ENCODE results near the gene OSBPL10.

OSBPL10 gene

DNA sequence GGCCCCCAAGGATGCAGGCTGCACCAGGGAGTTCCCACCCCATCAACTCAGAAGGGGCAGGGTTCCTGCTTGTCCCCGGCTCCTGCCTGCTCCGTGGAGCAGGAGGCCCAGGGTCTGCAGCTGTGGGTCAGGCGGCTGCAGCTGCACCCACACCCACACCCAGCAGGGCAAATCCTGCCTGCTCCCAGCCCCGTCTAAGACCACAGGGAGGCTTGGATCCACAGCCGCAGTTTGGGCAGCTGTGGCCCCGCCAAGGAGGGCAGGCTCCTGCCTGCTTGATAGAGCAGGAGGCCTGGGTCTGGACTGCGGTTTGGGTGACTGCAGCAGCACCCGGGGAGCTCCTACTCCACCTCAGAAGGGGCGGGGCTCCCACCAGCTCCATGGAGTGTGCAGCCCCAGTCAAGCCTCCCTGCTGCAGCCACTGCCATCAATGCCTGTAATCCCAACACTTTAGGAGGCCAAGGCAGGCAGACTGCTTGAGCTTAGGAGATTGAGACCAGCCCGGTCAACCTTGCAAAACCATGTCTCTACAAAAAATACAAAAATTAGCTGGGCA, 163.6 kb downstream of the OSBPL10 start:
- H3K4me3 Mint-ChIP-seq, result no peak overlapping the region
- no peaks in the 10 kb centered on the region for H3K36me3 Mint-ChIP-seq
- H3K9me3 Mint-ChIP-seq, result no peaks in the 10 kb centered on the region
- no peaks in the 10 kb centered on the region for H3K27me3 Mint-ChIP-seq
- H3K27ac Mint-ChIP-seq, result no peak overlapping the region
- H3K4me1 Mint-ChIP-seq, result peaks cover 42% of the 10 kb centered on the region

DNA sequence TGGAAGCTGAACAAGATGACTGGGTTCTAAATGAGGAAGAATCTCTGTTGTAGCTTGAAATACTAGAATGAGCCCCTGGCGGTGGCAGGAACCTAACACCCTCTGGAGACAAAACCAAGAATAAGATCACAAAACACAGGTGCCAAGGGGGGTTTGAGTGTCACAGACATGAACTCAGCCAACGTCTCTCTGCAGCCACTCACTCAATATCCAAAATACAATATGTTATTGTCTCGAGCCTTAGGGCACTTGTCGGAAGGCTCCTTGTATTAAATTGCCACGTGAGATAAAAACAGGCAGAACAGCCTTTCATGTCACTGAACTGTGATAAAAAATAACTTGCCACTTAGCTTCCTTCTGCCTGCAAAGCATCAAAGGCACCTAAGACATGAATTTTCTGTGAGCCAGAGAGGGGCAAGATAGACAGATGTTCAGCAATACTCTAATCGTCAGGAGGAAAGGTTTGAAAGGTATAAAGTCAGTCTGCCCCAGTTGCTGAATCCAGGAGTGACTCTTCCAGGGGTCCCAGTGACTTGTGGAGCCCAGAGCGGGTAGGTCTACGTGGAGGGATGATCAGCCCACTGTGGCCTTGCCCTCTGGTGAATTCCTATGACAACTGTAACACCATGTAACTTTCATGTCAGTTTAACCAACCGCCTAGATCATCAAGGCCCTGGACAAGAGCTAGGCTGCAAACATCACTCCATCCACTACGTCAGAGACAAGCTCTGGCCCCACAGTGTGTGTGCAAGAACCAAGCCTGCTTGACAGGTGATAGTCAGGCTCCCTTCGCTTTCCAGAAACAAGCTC, 165.2 kb downstream of the OSBPL10 start:
- H3K36me3 Mint-ChIP-seq, result no peaks in the 10 kb centered on the region
- H3K4me1 Mint-ChIP-seq, result peaks cover 45% of the 10 kb centered on the region
- no peaks in the 10 kb centered on the region for H3K27me3 Mint-ChIP-seq
- H3K27ac Mint-ChIP-seq, result peak overlapping the region; percentile 31
- H3K4me3 Mint-ChIP-seq, result peak overlapping the region; percentile 66
- no peaks in the 10 kb centered on the region for H3K9me3 Mint-ChIP-seq

DNA sequence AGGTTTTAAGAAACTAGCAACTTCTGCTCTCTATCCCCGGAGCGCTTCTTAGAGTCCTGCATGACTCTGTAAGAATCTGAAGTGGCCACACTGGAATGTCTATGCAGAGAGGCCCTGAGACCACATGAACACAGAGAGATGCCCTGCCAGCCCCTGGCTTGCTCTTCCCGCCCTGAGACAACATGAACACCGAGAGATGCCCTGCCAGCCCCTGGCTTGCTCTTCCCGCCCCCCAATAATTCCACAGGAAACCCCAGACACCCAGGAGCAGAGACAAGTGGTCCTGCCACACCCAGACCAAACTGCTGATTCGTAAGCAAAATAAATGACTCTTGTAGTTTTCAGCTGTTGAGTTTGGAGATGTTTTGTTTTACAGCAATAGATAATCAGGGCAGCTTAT, 166.1 kb downstream of the OSBPL10 start:
- peaks cover 45% of the 10 kb centered on the region for H3K4me1 Mint-ChIP-seq
- peak overlapping the region; percentile 31 for H3K27ac Mint-ChIP-seq
- no peaks in the 10 kb centered on the region for H3K36me3 Mint-ChIP-seq
- peak overlapping the region; percentile 66 for H3K4me3 Mint-ChIP-seq
- no peaks in the 10 kb centered on the region for H3K27me3 Mint-ChIP-seq
- H3K9me3 Mint-ChIP-seq, result no peaks in the 10 kb centered on the region

DNA sequence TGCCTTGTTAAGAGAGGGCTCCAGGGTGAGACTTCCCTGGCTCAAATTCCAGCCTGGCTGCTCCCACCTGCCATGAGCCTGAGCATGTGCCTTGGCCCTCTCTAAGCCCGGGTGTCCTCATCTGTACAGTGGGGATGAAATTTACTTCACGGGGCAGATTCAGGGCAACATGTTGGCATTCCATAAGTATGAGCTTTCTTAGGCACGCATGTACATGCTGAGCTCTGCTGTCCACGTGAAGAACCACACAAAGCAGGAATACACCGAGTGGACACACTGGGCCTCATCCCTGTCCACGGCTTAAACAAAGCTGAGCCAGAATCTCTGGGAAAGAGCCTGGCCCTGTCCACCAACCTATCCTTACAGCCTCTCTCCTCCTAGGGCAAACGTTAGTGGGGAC, 167.4 kb downstream of the OSBPL10 start:
- Mint-ChIP-seq H3K27ac (no peak overlapping the region), H3K36me3 (no peaks in the 10 kb centered on the region), H3K4me1 (peaks cover 44% of the 10 kb centered on the region), H3K4me3 (no peak overlapping the region), H3K27me3 (no peaks in the 10 kb centered on the region), H3K9me3 (no peaks in the 10 kb centered on the region)

DNA sequence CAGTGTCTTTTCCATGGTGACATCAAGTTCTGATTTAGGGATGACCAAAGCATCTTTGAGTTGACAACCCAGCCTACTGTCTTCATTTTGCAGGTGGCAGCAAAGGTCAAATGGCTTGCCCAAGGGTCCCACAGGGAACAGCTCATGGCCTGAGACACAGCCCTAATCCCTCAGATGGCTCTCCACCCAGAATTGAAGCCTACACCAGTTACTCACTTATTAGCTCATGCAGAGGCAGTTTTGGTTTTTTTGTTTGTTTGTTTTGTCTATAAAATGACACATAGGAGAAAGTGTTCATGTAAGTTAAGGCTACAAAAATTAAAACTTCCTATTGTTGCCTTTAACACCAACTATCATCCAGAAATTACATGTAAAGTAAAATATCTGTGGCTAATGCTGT, 167.9 kb downstream of the OSBPL10 start:
- no peaks in the 10 kb centered on the region for H3K27me3 Mint-ChIP-seq
- no peak overlapping the region for H3K4me3 Mint-ChIP-seq
- peaks cover 39% of the 10 kb centered on the region for H3K4me1 Mint-ChIP-seq
- no peaks in the 10 kb centered on the region for H3K36me3 Mint-ChIP-seq
- no peak overlapping the region for H3K27ac Mint-ChIP-seq
- H3K9me3 Mint-ChIP-seq, result no peaks in the 10 kb centered on the region

DNA sequence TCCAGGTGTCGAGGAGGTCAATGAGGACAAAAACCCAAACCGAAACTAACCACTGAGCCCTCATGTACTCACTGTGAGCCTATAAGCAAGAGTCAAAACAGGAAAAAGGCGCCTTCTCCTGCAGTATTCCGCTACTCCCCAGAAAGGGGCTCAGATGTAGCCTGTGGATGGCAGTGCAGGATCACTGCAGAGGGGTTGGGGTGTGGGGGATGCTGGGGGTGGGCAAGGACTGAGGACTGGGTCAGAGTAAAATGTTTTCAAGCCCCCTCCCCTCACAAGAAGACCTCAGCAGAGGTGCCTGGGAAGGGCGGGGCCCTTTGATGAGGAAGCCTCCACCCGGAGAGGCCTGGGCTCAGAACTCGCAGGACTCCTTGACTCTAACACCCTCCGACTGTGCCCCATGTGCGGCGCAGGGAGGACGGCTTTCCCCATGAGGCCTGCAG, 170.1 kb downstream of the OSBPL10 start:
- H3K4me3 Mint-ChIP-seq, result no peak overlapping the region
- no peaks in the 10 kb centered on the region for H3K9me3 Mint-ChIP-seq
- no peaks in the 10 kb centered on the region for H3K27me3 Mint-ChIP-seq
- H3K27ac Mint-ChIP-seq, result no peak overlapping the region
- H3K36me3 Mint-ChIP-seq, result no peaks in the 10 kb centered on the region
- peaks cover 26% of the 10 kb centered on the region for H3K4me1 Mint-ChIP-seq

DNA sequence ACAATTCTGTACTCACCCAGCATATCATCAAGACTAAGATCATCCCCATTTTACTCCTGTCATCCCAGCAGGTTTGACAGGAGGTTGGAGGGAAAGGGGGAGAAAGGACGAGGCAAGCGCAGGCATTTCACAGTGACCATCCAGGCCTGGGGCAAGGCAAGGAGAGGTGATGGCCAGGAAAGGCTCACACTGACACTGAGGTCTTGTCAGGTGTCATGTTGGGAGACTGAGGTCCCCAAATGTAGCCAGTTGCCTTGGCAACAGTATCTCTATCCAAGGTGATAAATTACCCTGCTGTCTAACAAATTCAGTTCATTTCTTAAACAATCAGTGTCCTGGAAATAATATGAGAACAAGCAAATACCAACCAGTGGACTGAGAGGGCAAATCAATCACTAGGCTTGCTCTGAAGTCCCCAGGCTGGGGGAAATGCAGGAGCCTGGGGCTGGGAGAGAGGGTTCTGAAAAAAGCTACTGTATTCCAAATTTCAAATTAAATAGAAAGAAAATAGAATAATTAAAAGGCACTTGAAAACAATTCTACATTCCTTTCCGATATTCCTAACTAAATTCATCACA, 172.8 kb downstream of the OSBPL10 start:
- Mint-ChIP-seq H3K9me3 (no peaks in the 10 kb centered on the region), H3K27ac (no peak overlapping the region), H3K4me1 (peaks cover 4% of the 10 kb centered on the region), H3K27me3 (no peaks in the 10 kb centered on the region), H3K4me3 (no peak overlapping the region), H3K36me3 (no peaks in the 10 kb centered on the region)

DNA sequence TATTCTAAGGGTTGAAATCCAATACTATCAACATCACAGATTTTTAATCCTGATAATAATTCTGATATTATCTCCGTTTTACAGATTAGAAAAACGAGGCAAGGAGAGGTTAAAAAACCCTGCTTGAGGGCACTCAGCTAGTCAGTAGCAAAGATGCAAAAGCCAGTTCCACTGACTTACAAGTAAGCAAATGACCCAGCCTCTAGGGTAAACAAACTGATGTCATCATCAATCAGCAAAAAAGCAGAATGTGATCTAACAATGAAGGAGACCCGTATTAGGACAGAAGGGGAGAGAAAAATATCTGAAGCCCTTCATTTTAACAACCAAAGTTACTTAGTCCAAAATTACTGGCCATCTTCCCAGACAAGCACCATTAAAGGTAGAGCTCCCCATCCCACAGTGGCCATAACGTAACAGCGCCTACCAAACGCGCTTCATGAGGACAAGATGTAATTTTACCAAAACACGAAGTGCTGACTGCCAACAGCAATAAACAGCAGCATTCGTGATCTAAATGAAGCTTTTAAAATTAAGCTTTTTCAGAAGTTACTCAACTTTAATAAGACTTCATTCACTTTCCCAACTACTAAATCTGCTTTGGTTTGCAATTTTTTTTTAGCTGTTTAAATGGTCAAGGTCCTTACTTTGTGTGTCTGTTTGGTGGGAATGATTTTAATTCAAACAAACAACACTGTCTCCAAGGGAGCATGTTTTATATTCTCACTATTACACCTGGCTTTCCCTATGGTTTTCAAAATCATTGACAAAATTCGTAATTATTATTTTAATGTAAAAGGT, 176.6 kb downstream of the OSBPL10 start:
- Mint-ChIP-seq H3K9me3 (no peaks in the 10 kb centered on the region), H3K36me3 (no peaks in the 10 kb centered on the region), H3K4me3 (no peak overlapping the region), H3K4me1 (no peaks in the 10 kb centered on the region), H3K27ac (no peak overlapping the region), H3K27me3 (no peaks in the 10 kb centered on the region)

DNA sequence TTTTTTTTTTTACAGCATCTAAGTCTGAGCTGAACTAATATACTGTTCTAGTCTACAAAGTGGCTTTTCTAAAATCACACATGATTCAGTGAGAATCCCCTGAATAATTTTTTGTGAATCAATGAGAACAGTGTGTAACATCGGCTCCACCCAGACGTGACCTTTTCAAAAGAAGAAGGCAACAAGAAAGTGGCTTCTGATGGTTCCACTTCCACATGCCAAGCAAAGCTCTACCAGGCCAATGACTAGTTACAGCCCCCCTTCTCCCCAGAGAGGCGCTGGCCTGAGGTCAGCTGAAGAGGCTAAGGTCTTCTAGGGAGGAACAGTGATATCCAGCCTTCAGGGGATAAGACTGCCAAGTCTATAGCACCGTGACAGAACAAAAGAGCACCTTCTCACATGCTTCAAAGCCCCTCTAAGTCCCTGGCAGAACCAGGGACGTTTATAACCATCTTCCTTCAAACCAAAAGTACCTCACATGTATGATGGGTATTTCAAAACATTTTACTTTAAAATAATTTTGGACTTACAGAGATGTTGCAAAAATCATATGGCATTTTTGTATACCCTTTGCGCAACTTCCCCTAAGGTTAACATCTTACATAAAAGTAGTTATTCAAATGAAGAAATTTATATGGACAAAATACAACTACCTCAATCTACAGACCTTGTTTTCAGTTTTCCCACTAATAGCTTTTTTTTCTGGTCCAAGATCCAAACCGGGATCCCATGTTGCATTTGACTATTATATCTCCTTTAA, 177.9 kb downstream of the OSBPL10 start:
- no peak overlapping the region for H3K4me3 Mint-ChIP-seq
- H3K36me3 Mint-ChIP-seq, result no peaks in the 10 kb centered on the region
- H3K4me1 Mint-ChIP-seq, result no peaks in the 10 kb centered on the region
- H3K27ac Mint-ChIP-seq, result no peak overlapping the region
- H3K27me3 Mint-ChIP-seq, result no peaks in the 10 kb centered on the region
- no peaks in the 10 kb centered on the region for H3K9me3 Mint-ChIP-seq

DNA sequence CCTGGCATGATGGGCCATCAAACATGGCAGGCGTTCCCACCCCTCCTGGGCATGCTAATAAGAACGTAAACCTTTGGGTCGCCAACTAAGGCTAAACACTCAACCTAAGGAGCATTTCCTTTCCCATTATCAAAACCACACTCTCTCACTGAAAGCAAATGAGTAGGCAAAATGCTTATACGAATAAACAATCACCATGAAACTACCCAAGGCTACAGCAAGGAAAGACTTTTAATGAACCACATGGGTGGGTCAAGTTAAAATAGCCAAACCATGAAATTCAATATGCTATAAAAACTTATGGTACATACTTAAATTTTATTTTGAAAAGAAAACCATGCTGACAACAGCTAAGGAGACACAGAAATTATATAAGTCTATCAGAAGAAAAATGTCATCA, 180.6 kb downstream of the OSBPL10 start:
- Mint-ChIP-seq H3K4me3 (no peak overlapping the region), H3K27me3 (no peaks in the 10 kb centered on the region), H3K36me3 (no peaks in the 10 kb centered on the region), H3K27ac (no peak overlapping the region), H3K9me3 (no peaks in the 10 kb centered on the region), H3K4me1 (no peaks in the 10 kb centered on the region)

DNA sequence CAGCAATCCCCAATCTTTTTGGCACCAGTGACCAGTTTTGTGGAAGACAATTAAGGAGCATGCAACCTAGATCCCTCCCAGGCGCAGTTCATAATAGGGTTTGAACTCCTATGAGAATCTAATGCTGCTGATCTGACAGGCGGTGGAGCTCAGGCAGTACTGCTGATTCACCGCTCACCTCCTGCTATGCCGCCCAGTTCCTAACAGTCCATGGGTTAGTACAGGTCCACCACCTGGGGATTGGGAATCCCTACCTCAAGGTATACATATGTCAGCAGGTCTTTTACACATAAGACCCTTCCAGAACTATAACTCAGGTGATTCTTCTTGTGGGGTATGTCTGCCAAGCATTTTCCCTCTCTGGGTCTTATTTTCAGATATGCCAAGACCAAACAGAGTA, 182.2 kb downstream of the OSBPL10 start:
- H3K4me3 Mint-ChIP-seq, result no peak overlapping the region
- H3K9me3 Mint-ChIP-seq, result no peaks in the 10 kb centered on the region
- H3K27me3 Mint-ChIP-seq, result no peaks in the 10 kb centered on the region
- no peaks in the 10 kb centered on the region for H3K4me1 Mint-ChIP-seq
- H3K27ac Mint-ChIP-seq, result no peak overlapping the region
- no peaks in the 10 kb centered on the region for H3K36me3 Mint-ChIP-seq

DNA sequence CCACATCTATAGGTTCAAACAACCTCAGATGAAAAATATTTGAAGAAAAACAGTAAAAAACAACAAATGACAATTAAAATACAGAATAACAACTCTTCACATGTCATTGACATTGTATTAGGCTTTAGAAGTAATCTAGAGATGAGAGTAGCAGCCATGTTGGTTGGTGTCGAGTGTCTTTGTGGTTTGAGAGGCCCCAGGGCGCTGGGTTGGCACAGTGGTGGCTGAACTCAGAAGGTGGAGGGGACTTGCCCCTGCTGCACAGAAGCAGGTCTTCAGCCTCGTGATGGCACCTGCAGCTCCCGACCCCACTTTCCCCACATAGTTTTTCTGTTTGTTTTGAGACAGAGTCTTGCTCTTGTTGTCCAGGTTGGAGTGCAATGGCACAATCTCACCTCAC, 187.2 kb downstream of the OSBPL10 start:
- Mint-ChIP-seq H3K9me3 (no peaks in the 10 kb centered on the region), H3K4me1 (no peaks in the 10 kb centered on the region), H3K27me3 (no peaks in the 10 kb centered on the region), H3K27ac (no peak overlapping the region), H3K36me3 (no peaks in the 10 kb centered on the region), H3K4me3 (no peak overlapping the region)

DNA sequence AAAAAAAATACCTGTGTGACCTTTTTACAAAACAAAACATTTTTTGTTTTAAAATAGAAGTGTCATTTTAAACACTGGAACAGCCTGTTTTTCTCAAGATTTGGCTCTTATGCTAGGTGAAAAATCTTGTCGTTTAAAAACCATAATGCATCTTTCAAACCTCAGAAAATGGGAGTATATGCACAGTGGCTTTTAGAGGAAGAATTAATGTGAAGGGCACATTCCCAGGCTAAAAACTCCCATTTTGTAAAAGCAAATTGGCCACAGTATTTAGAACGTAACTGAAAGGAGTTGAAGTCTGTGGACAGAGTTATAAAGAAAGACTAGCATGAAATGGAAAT, 190.0 kb downstream of the OSBPL10 start:
- no peak overlapping the region for H3K27ac Mint-ChIP-seq
- no peak overlapping the region for H3K4me3 Mint-ChIP-seq

DNA sequence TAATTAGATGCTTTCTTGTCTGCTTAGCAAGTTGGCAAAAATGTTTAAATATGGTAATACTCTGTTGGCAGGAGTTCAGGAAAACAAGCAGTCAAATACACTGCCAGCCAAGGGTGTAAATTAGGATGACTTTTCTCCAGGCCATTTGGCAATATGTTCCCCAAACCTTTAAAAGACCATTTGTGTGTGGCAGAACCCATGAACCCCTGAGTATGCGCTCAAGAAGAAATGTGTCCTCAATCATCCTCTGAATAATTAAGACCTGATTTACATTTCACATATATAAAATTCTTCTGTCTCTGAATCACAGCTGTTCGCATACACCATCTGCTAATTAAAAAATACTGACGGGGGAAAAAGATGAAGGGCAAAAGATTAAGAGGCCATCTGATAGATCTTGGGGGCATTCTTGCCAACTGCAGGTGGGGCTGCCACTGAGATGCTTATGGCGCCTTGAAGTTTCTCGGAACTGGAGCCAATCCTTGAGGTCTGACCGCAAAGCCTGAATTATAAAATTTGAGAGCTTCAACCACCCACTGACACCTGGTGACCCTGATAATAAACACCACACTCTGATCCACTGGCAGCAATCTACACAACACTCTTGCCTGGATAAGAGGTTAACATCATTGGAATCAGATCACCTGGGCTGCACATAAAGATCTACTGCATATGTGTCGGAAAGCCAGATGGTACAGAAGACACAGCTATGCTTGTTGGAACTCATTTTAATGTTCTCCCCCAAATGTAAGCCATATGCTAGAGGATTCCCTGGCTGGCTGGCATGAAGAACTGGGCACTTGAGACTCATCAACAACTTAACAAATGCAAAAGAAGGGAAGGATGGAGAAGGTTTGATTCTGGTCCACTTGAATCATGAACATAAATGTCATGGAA, 190.6 kb downstream of the OSBPL10 start:
- Mint-ChIP-seq H3K27ac (no peak overlapping the region), H3K27me3 (no peaks in the 10 kb centered on the region), H3K4me3 (no peak overlapping the region), H3K9me3 (no peaks in the 10 kb centered on the region), H3K36me3 (no peaks in the 10 kb centered on the region), H3K4me1 (no peaks in the 10 kb centered on the region)

More for the DNA sequence above, 190.0 kb downstream of the OSBPL10 start:
- H3K36me3 Mint-ChIP-seq, result no peaks in the 10 kb centered on the region
- H3K9me3 Mint-ChIP-seq, result no peaks in the 10 kb centered on the region
- H3K27me3 Mint-ChIP-seq, result no peaks in the 10 kb centered on the region
- H3K4me1 Mint-ChIP-seq, result no peaks in the 10 kb centered on the region
